Measurements from ENCODE around the gene SYN1. TPM values are rescaled to one million over a fixed set of nuclear protein-coding genes. Genes with fewer than 3 reads are reported as not detected.

Gene SYN1
- total and polyA plus RNA-seq, 2 experiments from 2014 or later, result 3.6 to 6.7 TPM

GRCh38 chrX:47633689-47634590 is 14.3 kb upstream of the SYN1 start:
- H3F3A ChIP-seq (replicated peaks; ENCODE audit: low read depth), result no peaks in the 10 kb centered on the region
- no peak for DNase-seq (ENCODE audit: low spot score)
- H3K4me3 ChIP-seq, result no peak overlapping the region
- no peak overlapping the region for H3K27ac ChIP-seq (ENCODE audit: low read depth)
- Mint-ChIP-seq H3K36me3 (ENCODE audit: low read depth) (peaks cover 27% of the 10 kb centered on the region), H3K4me3 (no peak overlapping the region), H3K27me3 (ENCODE audit: insufficient read depth, low read depth, poor library complexity) (peaks cover 6% of the 10 kb centered on the region), H3K9me3 (no peaks in the 10 kb centered on the region), H3K27ac (no peak overlapping the region), H3K4me1 (peaks cover 11% of the 10 kb centered on the region)
- TF ChIP-seq JUNB (IDR thresholded peaks at IDR 0.05; ENCODE audit: unreplicated experiment), result no peak
- no peak for TF ChIP-seq REST (IDR thresholded peaks at IDR 0.05; ENCODE audit: unreplicated experiment)
- TF ChIP-seq POLR2AphosphoS5 (IDR thresholded peaks at IDR 0.05; ENCODE audit: low read depth), result no peak
- TF ChIP-seq CTCF (conservative IDR thresholded peaks at IDR 0.05; ENCODE audit: low read depth in 2 of 2), result no peak
- TF ChIP-seq ZNF462 (CRISPR knock-in tag; IDR thresholded peaks at IDR 0.05), result no peak
- no peak for TF ChIP-seq ZNF114 (CRISPR knock-in tag; IDR thresholded peaks at IDR 0.05)
- no peaks in the 10 kb centered on the region for H3K9me2 ChIP-seq (ENCODE audit: insufficient read depth)
- no peaks in the 10 kb centered on the region for H3K36me3 ChIP-seq (ENCODE audit: insufficient read depth)
- ATAC-seq, result no peak
- H3K27me3 ChIP-seq (ENCODE audit: insufficient read depth), result no peaks in the 10 kb centered on the region
- peaks cover 5% of the 10 kb centered on the region; the same call in 1 of the 2 replicates for H3K4me1 ChIP-seq (ENCODE audit: insufficient read depth)
- H3K79me2 ChIP-seq (replicated peaks; ENCODE audit: insufficient read depth), result no peaks in the 10 kb centered on the region
- H3K4me2 ChIP-seq, result no peak overlapping the region
- H4K20me1 ChIP-seq (replicated peaks; ENCODE audit: insufficient read depth), result no peaks in the 10 kb centered on the region
- no peak overlapping the region for H2AFZ ChIP-seq

Measured in GM23338 (cell line).